HL-60 (cell line): Measurements from ENCODE around the gene TSPO2.

Experiments used
- DNase-seq, 2 experiments: peaks; one replicate each; pipeline ENCODE4 v3.0.0-alpha.2; 2010 to 2020; ENCODE audit warnings: low read depth in 1 of 2, low spot score in 1 of 2
- H3K27ac ChIP-seq: fragments of 250-450 bp; sonication (Bioruptor Pico); replicated peaks from 2 replicates; pipeline ENCODE4 v1.5.1; 2020; ENCODE audit warnings: mild to moderate bottlenecking, moderate library complexity
- H3K27me3 ChIP-seq: fragments of 250-450 bp; sonication (Bioruptor Pico); 2 replicates; pipeline ENCODE4 v1.5.1; 2021; ENCODE audit warnings: mild to moderate bottlenecking, moderate library complexity; ENCODE audit not compliant: insufficient read depth, poor library complexity, severe bottlenecking
- H3K4me3 ChIP-seq: replicated peaks from 2 replicates; pipeline ENCODE4 v1.5.1; 2011; ENCODE audit warnings: mild to moderate bottlenecking, control low read depth, low read length; ENCODE audit not compliant: insufficient read depth
- GABPA ChIP-seq: IDR thresholded peaks from 2 replicates; pipeline ENCODE4 v1.6.1; 2012; ENCODE audit warnings: low read depth
- POLR2AphosphoS5 ChIP-seq: IDR thresholded peaks from 2 replicates; pipeline ENCODE4 v1.6.1; 2012; ENCODE audit warnings: low read depth
- SPI1 ChIP-seq: IDR thresholded peaks from 2 replicates; pipeline ENCODE4 v1.6.1; 2012; ENCODE audit warnings: low read depth, mild to moderate bottlenecking, borderline replicate concordance
- TF ChIP-seq, protein P1 (sequence below): IDR thresholded peaks from 2 replicates; pipeline ENCODE4 v1.6.1; 2012; ENCODE audit warnings: low read depth; ENCODE audit not compliant: insufficient replicate concordance
- TF ChIP-seq, protein P2 (sequence below): IDR thresholded peaks from one replicate; pipeline ENCODE4 v1.5.1; 2011; ENCODE audit warnings: low read length, control low read depth, inconsistent platforms; ENCODE audit not compliant: insufficient read depth

TSPO2 gene

DNA sequence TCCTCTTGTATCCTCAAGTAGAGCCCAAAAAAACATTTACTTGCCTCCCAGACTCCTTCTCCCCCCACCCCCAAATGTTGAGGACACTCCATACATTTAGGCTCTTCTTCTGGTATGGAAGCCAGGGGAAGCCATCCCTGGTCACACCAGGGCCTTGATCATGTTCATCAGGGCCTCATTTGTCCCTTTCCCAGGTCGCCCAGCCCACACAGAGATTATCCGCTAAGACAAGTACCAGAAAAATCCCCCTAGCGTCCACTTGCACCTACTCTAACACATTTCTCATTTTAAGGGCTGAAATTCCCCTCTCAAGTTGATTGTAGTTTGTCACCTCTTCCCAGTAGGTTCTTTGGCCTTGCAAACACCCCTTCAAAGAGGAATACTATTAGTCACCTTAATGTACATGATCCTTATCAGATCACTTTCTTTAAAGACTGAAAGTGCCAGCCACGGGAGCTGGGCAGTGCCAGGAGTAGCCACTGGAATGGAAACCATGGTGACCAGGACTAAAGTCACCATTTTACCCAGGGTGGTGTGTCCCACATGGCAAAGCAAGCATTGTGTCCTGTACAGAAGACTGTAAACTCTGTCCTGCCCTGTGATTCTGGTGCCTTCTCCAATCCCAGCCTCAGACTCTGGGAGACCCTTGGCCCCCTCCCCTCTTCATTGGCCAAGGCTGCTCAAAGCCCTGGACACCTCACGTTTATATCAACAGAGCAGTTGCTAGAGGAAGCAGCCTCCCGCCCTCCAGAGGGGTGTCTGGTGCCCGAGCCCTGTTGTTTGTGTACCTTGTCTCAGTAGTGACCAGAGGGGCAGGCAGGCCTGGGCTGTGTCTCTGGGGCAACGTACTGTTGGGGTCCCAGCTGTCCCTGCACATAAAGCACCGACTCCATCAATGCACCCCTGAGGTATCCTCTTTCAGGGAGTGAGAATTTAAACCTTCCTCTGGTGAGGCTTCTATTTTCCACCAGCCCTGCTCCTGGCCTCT lies 5.8 kb downstream of the TSPO2 start:
- TF ChIP-seq SPI1 (no peak), POLR2AphosphoS5 (no peak), GABPA (no peak)
- TF ChIP-seq, protein P1, sequence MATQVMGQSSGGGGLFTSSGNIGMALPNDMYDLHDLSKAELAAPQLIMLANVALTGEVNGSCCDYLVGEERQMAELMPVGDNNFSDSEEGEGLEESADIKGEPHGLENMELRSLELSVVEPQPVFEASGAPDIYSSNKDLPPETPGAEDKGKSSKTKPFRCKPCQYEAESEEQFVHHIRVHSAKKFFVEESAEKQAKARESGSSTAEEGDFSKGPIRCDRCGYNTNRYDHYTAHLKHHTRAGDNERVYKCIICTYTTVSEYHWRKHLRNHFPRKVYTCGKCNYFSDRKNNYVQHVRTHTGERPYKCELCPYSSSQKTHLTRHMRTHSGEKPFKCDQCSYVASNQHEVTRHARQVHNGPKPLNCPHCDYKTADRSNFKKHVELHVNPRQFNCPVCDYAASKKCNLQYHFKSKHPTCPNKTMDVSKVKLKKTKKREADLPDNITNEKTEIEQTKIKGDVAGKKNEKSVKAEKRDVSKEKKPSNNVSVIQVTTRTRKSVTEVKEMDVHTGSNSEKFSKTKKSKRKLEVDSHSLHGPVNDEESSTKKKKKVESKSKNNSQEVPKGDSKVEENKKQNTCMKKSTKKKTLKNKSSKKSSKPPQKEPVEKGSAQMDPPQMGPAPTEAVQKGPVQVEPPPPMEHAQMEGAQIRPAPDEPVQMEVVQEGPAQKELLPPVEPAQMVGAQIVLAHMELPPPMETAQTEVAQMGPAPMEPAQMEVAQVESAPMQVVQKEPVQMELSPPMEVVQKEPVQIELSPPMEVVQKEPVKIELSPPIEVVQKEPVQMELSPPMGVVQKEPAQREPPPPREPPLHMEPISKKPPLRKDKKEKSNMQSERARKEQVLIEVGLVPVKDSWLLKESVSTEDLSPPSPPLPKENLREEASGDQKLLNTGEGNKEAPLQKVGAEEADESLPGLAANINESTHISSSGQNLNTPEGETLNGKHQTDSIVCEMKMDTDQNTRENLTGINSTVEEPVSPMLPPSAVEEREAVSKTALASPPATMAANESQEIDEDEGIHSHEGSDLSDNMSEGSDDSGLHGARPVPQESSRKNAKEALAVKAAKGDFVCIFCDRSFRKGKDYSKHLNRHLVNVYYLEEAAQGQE: no peak
- TF ChIP-seq, protein P2, sequence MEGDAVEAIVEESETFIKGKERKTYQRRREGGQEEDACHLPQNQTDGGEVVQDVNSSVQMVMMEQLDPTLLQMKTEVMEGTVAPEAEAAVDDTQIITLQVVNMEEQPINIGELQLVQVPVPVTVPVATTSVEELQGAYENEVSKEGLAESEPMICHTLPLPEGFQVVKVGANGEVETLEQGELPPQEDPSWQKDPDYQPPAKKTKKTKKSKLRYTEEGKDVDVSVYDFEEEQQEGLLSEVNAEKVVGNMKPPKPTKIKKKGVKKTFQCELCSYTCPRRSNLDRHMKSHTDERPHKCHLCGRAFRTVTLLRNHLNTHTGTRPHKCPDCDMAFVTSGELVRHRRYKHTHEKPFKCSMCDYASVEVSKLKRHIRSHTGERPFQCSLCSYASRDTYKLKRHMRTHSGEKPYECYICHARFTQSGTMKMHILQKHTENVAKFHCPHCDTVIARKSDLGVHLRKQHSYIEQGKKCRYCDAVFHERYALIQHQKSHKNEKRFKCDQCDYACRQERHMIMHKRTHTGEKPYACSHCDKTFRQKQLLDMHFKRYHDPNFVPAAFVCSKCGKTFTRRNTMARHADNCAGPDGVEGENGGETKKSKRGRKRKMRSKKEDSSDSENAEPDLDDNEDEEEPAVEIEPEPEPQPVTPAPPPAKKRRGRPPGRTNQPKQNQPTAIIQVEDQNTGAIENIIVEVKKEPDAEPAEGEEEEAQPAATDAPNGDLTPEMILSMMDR: no peak
- Histone ChIP-seq H3K27me3 (no peaks in the 10 kb centered on the region), H3K4me3 (no peak overlapping the region), H3K27ac (no peak overlapping the region)
- no peak for DNase-seq

DNA sequence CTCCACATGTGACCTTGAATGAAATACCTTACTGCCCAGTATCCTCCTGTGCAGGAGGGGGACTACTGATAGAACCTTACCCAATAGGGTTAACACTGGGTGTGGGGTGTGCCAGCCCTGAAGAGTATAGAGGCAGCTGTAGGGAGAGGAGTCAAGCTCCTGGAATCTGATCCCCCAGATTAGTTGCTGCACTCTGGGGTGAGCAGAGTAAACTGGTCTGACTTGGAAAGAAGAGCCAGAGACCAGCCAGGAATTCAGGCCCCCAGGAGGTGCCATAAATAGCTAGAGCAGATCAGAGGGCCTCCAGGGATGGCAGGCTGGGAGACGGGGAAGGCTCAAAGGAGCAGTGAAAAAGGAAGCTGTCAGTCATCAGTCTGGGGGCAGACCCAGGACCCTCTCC lies 7.3 kb downstream of the TSPO2 start:
- no peak overlapping the region for H3K27ac ChIP-seq
- H3K4me3 ChIP-seq: no peak overlapping the region
- DNase-seq: no peak
- no peak for TF ChIP-seq POLR2AphosphoS5
- TF ChIP-seq, protein P2: no peak
- TF ChIP-seq GABPA: no peak
- TF ChIP-seq, protein P1: no peak
- no peak for TF ChIP-seq SPI1
- H3K27me3 ChIP-seq: no peaks in the 10 kb centered on the region

DNA sequence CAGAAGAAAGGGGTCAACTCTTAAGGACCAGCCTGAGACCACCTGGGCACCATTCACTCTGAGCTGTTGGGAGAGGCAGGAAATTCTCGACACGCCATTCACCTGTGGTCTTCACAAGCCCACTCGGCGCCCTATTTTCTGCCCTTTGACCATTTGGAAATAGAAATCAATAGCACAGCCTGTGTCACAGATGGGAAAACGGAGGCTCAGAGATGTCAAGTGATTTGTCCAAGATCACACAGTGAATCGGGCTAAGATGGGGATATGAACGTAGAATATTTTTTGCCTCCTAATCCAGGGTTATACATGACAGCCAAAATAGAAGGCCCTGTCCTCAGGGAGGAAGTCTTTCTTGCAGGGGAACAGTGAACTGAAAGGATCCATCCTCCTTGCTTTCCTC lies 7.7 kb downstream of the TSPO2 start:
- Histone ChIP-seq H3K4me3 (no peak overlapping the region), H3K27me3 (no peaks in the 10 kb centered on the region), H3K27ac (no peak overlapping the region)
- no peak for DNase-seq
- TF ChIP-seq, protein P2: no peak
- TF ChIP-seq SPI1 (no peak), POLR2AphosphoS5 (no peak), GABPA (no peak)
- TF ChIP-seq, protein P1: no peak
